Fibroblast of lung (primary cell): ENCODE measurements around the gene TERC. TPM values are rescaled to one million over a fixed set of nuclear protein-coding genes. Genes with fewer than 3 reads are reported as not detected.

ENCODE experiments used
- DNase-seq, 2 donors: peaks; one replicate each; pipeline versions ENCODE4 v3.0.0 to v3.0.0-alpha.2; 2010; ENCODE audit warnings: low read depth in 2 of 2
- H2AFZ ChIP-seq: 2 replicates; pipeline ENCODE4 v1.5.1; 2012; ENCODE audit warnings: low read length, control low read depth, inconsistent platforms
- H3K27ac ChIP-seq: 2 replicates; pipeline ENCODE4 v1.5.1; 2011; ENCODE audit warnings: low read length, control low read depth; ENCODE audit not compliant: insufficient read depth
- H3K27me3 ChIP-seq: 2 replicates; pipeline ENCODE4 v1.5.1; 2011; ENCODE audit warnings: mild to moderate bottlenecking, low read length; ENCODE audit not compliant: control insufficient read depth, insufficient read depth
- H3K36me3 ChIP-seq: 2 replicates; pipeline ENCODE4 v1.5.1; 2011; ENCODE audit warnings: low read length; ENCODE audit not compliant: control insufficient read depth, insufficient read depth
- H3K4me1 ChIP-seq: 2 replicates; pipeline ENCODE4 v1.5.1; 2011; ENCODE audit warnings: low read length; ENCODE audit not compliant: control insufficient read depth, insufficient read depth; ENCODE audit errors: extremely low read depth
- H3K4me2 ChIP-seq: 2 replicates; pipeline ENCODE4 v1.5.1; 2011; ENCODE audit warnings: low read length, control low read depth; ENCODE audit not compliant: insufficient read depth; ENCODE audit errors: extremely low read depth
- H3K4me3 ChIP-seq, 4 experiments: fragments of 200-600 bp in 1 of 4; sonication (generic) in 1 of 4; replicated peaks in 1 of 4; 2 replicates each; pipeline ENCODE4 v1.5.1; 2011 to 2016; ENCODE audit warnings: low read length in 4 of 4, low read depth in 3 of 4, mild to moderate bottlenecking in 3 of 4, control low read depth in 2 of 4, inconsistent platforms in 1 of 4, mixed read lengths in 1 of 4; ENCODE audit not compliant: insufficient read depth in 1 of 4; ENCODE audit errors: control extremely low read depth in 1 of 4
- H3K79me2 ChIP-seq: 2 replicates; pipeline ENCODE4 v1.5.1; 2012; ENCODE audit warnings: mild to moderate bottlenecking, low read length, inconsistent platforms; ENCODE audit not compliant: control insufficient read depth, insufficient read depth
- H3K9ac ChIP-seq: 2 replicates; pipeline ENCODE4 v1.5.1; 2011; ENCODE audit warnings: mild to moderate bottlenecking, low read length, control low read depth; ENCODE audit not compliant: insufficient read depth
- H3K9me3 ChIP-seq: 2 replicates; pipeline ENCODE4 v1.5.1; 2012; ENCODE audit warnings: low read depth, low read length; ENCODE audit not compliant: control insufficient read depth, insufficient read depth
- H4K20me1 ChIP-seq: 2 replicates; pipeline ENCODE4 v1.5.1; 2011; ENCODE audit warnings: low read length; ENCODE audit not compliant: control insufficient read depth, insufficient read depth; ENCODE audit errors: extremely low read depth
- EZH2 ChIP-seq: IDR thresholded peaks from 2 replicates; pipeline ENCODE4 v1.5.1; 2012; ENCODE audit warnings: low read length, control low read depth, mild to moderate bottlenecking; ENCODE audit errors: missing control alignments
- polyA plus RNA-seq, 2 donors: library from polyadenylated mRNA; depleted of rRNA in 1 of 2; stranded (reverse) in 1 of 2; unstranded in 1 of 2; fragments of >200 nt; gene quantifications; 2 replicates each; pipeline ENCODE4 v1.2.1, GENCODE V29; 2011 to 2012; ENCODE audit warnings: missing spikeins in 1 of 2
- total RNA-seq: library from RNA; depleted of rRNA; stranded (reverse); fragments of >200 nt; gene quantifications from 2 replicates; pipeline ENCODE4 v1.2.1, GENCODE V29; 2014
- TF ChIP-seq, protein P1 (sequence below), 2 donors: IDR thresholded peaks in 1 of 2; conservative IDR thresholded peaks in 1 of 2; 1 replicate in 1 of 2; 2 replicates in 1 of 2; pipeline ENCODE4 v1.5.1; 2011 to 2012; ENCODE audit warnings: low read length in 2 of 2, control low read depth in 1 of 2, inconsistent platforms in 1 of 2, low read depth in 1 of 2, mild to moderate bottlenecking in 1 of 2

The TERC gene
- total and polyA plus RNA-seq, 2 donors (not counting 1 experiment from before 2014, with no cell fraction given): 0.39 to 457 TPM

DNA sequence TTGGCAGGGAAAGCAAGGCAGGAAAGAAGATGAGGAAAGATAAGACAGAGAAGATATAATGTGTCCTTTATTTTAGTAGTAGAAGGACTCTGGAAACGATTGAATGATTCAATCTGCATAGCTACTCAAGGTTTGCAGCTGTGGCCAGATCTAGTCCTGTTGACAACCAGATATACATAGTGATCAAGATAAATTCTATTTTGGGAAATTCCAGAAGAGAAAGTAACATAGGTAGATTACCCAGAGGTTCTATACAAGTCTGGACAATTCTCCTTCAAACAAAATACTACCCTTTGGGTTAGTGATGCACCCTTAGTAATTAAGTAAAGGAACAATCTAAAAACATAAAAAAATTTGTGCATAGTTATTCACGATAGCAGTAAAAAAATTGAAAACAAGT, 9.4 kb downstream of the TERC start:
- TF ChIP-seq, protein P1, sequence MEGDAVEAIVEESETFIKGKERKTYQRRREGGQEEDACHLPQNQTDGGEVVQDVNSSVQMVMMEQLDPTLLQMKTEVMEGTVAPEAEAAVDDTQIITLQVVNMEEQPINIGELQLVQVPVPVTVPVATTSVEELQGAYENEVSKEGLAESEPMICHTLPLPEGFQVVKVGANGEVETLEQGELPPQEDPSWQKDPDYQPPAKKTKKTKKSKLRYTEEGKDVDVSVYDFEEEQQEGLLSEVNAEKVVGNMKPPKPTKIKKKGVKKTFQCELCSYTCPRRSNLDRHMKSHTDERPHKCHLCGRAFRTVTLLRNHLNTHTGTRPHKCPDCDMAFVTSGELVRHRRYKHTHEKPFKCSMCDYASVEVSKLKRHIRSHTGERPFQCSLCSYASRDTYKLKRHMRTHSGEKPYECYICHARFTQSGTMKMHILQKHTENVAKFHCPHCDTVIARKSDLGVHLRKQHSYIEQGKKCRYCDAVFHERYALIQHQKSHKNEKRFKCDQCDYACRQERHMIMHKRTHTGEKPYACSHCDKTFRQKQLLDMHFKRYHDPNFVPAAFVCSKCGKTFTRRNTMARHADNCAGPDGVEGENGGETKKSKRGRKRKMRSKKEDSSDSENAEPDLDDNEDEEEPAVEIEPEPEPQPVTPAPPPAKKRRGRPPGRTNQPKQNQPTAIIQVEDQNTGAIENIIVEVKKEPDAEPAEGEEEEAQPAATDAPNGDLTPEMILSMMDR (conservative IDR thresholded peaks at IDR 0.05 in 1 of 2, IDR thresholded peaks at IDR 0.05 in 1 of 2; ENCODE audit: low read depth in 1 of 2, low read length in 2 of 2): no peak
- H3K4me3 ChIP-seq: no peak overlapping the region
- no peak overlapping the region for H3K9ac ChIP-seq
- H3K4me1 ChIP-seq: no peaks in the 10 kb centered on the region
- H2AFZ ChIP-seq: no peak overlapping the region
- H3K27me3 ChIP-seq: no peaks in the 10 kb centered on the region
- H4K20me1 ChIP-seq: no peaks in the 10 kb centered on the region
- no peaks in the 10 kb centered on the region for H3K79me2 ChIP-seq
- H3K27ac ChIP-seq: no peak overlapping the region
- H3K9me3 ChIP-seq: no peaks in the 10 kb centered on the region
- no peak for DNase-seq
- no peak overlapping the region for H3K4me2 ChIP-seq
- no peaks in the 10 kb centered on the region for H3K36me3 ChIP-seq

DNA sequence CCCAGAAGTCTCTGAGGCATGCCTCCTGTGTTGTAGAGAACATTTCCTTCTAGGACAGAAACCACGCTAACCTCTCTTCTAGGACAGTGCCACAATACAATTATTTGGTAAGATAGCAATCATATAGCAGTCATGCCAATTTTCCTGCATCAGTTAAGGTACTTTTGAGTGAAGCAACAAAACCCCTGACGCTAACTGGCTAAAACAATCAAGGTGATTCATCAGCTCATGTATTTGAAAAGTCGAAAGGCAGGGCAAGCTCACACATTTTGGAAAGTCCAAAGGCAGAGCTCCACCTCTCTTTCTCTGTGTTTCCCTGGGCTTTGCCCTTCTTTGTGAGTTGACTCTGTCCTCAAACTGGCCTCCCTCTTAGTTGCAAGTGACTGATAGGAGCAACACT, 10.1 kb downstream of the TERC start:
- DNase-seq: no peak
- H3K9ac ChIP-seq: no peak overlapping the region
- H3K9me3 ChIP-seq: no peaks in the 10 kb centered on the region

DNA sequence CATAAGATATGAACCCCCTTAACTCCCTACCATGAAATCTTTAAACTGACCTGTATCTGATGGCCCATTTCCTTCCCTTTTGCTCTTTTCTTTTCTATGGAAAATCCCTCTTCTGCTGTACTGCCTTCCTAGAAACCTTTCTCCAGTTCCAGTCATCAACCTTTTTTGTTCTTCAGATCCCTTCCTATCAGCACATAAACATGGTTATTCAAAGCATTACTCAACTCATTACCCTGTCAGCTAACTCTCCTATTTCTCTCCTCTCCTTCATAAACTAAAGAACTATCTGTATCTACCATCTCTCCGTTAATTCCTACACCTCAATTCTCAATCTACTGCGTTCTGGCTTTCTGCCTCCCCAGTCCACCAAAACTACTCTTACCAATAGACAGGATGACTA, 13.0 kb downstream of the TERC start:
- Histone ChIP-seq H3K36me3 (no peaks in the 10 kb centered on the region), H3K9me3 (no peaks in the 10 kb centered on the region), H4K20me1 (no peaks in the 10 kb centered on the region), H3K4me2 (no peak overlapping the region), H3K27ac (no peak overlapping the region), H3K27me3 (no peaks in the 10 kb centered on the region), H3K4me3 (no peak overlapping the region), H3K4me1 (no peaks in the 10 kb centered on the region), H2AFZ (no peak overlapping the region), H3K9ac (no peak overlapping the region), H3K79me2 (no peaks in the 10 kb centered on the region)
- TF ChIP-seq EZH2: no peak
- TF ChIP-seq, protein P1 (conservative IDR thresholded peaks at IDR 0.05 in 1 of 2, IDR thresholded peaks at IDR 0.05 in 1 of 2; ENCODE audit: low read depth in 1 of 2, low read length in 2 of 2): no peak
- no peak for DNase-seq

More for the DNA sequence above, 10.1 kb downstream of the TERC start:
- Histone ChIP-seq H4K20me1 (no peaks in the 10 kb centered on the region), H3K4me1 (no peaks in the 10 kb centered on the region), H2AFZ (no peak overlapping the region), H3K4me3 (no peak overlapping the region), H3K4me2 (no peak overlapping the region), H3K79me2 (no peaks in the 10 kb centered on the region), H3K27me3 (no peaks in the 10 kb centered on the region), H3K27ac (no peak overlapping the region), H3K36me3 (no peaks in the 10 kb centered on the region)
- TF ChIP-seq EZH2: no peak
- TF ChIP-seq, protein P1 (conservative IDR thresholded peaks at IDR 0.05 in 1 of 2, IDR thresholded peaks at IDR 0.05 in 1 of 2; ENCODE audit: low read depth in 1 of 2, low read length in 2 of 2): no peak
